ENCODE data around the gene CCDC17.
A peak's percentile ranks its signal among the peaks of the same experiment; 100 is the strongest.
"Not testable (repeated sequence)": the region's sequence is repeated elsewhere in the genome, so short reads cannot be mapped to it uniquely, and the experiment has no call there.

The CCDC17 gene

GRCh38 chr1:45621501-45621836 is 2.4 kb downstream of the CCDC17 start:
- DNase-seq, result no peak

DNA sequence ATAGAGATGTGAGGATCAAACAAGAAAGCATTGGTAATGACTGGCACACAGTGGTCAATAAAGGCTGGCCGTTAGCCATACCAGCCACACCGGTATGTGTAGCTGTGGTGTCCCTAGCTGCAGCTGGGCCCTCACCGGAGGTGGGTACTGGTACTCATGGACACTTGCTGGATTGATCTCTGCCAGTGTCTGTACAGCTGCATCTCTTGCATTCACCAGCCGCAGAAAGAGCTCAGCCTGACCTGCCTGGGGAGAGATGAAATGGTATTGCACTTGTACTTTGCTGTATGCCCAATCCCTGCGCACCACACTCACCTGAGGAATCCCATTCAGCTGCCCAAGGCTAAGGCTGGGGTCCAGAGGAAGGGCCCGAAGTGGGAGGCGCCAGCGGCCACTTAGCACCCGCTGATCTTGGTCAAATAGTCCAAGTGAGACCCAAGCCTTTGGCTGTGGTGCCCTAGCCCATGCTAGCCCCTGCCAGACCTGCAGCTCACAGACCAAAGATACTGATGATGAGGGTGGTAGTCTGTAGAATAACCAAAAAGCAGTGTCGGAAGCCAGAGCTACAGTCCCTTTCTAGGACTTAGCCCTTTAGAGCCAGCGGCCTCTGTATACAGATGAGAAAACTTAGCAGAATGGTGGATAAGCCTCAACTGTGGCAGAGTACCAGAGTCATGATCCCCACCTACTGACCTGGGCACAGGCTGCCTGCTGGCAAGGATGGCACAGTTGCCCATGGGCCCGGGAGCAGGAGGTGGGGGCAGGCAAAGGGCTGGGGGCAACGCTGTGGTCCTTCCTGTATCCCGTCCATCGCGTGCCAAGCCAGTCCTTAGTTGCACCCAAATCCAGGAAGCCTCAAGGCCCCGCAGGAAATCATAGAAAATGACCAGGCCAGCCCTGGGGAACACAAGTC is 3.0 kb downstream of the CCDC17 start:
- no peak for DNase-seq

DNA sequence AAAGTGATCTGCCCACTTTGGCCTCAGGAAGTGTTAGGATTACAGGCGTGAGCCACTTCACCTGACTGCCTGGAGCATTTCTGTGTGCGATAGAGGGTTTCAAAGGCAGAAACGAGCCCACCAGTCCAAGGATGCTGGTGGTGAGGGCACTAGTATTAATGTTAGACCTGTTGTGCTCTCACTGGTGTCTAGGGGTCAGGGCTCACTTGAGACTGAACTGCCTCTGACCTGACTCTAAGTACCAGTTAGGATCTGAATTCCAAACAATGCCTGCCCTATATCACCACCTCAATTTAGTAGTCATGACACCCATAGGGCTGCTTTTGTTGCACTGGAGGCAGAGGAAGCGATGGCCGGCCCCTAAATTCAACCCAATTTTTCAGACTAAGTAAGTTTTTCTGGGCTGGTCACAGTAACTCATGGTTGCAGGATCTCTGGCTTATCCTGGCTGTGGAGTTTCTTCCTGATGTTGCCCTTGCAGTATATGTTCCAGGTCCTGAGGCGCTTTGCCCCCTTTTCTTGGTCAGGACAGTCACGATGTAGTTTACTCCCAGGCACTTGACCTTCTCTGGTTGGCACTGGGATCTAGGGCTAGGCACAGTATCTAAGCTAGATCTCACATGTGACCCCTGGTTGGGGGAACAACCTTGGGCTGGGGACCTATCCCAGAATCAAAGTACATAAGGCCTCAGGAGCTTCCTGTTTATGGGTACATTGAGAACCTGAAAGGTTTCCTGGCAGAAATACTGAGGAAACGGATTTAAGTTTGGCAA is 4.5 kb downstream of the CCDC17 start:
- DNase-seq, result no peak

GRCh38 chr1:45617618-45618017 is 6.2 kb downstream of the CCDC17 start:
- DNase-seq, result no peak

DNA sequence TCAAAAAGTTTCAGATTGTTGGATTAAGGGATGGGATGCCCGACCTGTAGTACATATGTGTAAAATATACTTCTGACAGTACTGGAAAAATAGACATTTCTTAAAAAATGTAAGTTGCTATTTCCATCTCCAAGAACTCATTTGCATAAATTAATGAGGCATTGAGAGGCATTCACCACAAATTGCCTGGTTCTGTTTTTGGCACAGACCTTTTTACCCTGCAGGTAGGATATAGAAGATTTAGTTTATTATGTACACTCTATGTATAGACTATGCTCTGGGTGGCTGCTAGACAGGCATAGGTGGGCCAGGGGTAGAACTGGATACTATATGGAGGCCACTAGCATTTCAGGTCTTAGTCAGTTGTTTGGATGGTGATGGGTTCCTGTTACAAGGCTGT is 8.0 kb downstream of the CCDC17 start:
- no peak for DNase-seq

DNA sequence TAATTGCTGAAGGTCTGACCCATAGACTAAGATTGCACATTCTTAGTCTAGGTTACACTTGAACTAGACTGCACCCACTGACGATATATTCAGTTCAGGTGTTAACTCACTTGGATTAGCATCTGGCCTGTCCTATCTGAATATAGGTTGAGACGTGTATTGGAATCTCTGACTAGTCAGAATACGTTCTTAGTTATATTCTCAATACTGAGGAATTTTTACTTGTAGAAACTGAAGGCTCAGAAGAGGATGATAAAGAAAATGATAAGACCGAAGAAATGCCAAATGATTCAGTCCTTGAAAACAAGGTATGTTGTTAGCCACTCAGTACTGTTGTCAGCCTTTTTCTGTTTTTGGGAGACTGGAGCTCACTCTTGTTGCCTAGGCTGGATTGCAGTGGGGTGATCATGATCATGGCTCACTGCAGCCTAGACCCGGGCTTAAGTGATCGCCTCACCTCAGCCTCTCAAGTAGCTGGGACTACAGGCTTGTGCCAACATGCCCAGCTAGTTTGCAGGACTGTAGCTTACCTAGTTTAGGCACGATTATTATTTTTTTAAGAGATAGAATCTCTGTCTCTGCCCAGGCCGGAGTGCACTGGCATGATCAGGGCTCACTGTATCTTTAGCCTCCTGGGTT is 10.8 kb downstream of the CCDC17 start:
- no peak for DNase-seq

GRCh38 chr1:45610589-45611226 is 13.1 kb downstream of the CCDC17 start:
- DNase-seq, result no peak

GRCh38 chr1:45608175-45609156 is 15.4 kb downstream of the CCDC17 start:
- DNase-seq, result no peak

- no peak for DNase-seq
Observed at GRCh38 chr1:45607404-45608074, 16.3 kb downstream of the CCDC17 start.

- no peak for DNase-seq
Observed at GRCh38 chr1:45604239-45604638, 19.6 kb downstream of the CCDC17 start.

DNA sequence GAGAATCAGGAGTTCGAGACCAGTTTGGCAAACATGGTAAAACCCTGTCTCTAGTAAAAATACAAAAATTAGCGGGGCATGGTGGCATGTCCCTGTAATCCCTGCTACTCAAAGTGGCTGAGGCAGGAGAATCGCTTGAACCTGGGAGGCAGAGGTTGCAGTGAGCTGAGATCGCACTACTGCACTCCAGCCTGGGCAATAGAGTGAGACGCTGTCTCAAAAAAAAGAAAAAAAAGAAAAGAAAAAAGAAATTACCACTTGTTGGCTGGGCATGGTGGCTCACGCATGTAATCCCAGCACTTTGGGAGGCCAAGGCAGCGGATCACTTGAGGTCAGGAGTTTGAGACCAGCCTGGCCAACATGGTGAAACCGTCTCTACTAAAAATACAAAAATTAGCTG is 27.1 kb downstream of the CCDC17 start:
- not testable (repeated sequence) for DNase-seq

DNA sequence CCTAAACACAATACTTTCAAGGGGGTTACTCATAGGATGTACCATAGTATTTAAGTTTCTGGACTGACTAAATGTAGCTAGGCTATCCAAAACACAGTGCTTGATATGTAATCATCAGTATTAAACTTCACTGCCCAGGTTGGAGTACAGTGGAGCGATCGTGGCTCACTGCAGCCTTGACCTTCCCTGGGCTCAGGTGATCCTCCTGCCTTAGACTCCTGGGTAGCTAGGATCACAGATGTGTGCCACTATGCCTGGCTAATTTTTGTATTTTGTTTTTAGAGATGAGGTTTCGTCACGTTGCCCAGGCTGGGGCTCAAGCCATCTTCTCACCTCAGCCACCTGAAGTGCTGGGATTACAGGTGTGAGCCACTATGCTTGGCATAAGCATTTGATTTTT is 29.4 kb downstream of the CCDC17 start:
- DNase-seq, result no peak

- DNase-seq, result no peak
Observed at GRCh38 chr1:45589861-45590260, 34.0 kb downstream of the CCDC17 start.

GRCh38 chr1:45586769-45587168 is 37.1 kb downstream of the CCDC17 start:
- no peak for DNase-seq

DNA sequence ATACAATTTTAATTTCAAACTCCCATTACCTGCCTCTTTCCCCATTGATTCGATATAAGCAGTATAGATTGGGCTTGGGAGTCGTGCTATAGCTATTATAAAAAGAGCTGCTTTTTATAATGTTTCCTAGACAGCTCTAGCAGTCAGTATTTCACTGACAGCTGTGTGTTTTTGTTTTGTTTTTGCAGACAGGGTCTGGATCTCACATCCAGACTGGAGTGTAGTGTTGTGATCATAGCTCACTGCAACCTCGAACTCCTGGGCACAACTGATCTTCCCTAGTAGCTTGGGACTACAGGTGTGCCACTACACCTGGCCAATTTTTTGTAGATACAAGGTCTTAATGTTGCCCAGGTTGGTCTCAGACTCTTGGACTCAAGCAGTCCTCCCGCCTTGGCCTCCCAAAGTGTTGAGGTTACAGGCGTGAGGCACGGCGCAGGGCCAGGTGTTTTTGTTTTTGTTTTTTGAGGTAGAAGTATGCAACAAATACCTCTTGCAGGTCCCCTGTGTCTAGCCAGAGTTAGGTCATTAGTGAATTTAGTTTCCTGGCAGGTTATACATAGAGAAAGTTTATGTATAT is 38.3 kb downstream of the CCDC17 start:
- no peak for DNase-seq

DNA sequence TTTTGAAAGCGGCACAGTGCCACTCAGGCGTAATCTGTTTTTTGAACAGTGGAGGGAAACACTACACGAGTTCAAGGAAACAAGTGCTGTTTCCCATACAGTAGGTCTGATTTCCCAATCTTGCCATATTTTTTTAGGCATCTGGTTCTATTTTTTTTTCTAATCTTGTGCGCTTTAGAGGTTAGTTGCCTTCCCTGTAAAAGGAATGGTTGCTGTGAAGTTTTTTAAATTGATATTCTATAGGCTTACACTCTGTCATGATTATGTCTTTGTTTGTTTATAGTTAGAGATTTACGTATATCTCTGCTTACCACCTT is 38.8 kb downstream of the CCDC17 start:
- no peak for DNase-seq

- peak; percentile 83 for DNase-seq
Observed at GRCh38 chr1:45584351-45585109, 39.3 kb downstream of the CCDC17 start.

DNA sequence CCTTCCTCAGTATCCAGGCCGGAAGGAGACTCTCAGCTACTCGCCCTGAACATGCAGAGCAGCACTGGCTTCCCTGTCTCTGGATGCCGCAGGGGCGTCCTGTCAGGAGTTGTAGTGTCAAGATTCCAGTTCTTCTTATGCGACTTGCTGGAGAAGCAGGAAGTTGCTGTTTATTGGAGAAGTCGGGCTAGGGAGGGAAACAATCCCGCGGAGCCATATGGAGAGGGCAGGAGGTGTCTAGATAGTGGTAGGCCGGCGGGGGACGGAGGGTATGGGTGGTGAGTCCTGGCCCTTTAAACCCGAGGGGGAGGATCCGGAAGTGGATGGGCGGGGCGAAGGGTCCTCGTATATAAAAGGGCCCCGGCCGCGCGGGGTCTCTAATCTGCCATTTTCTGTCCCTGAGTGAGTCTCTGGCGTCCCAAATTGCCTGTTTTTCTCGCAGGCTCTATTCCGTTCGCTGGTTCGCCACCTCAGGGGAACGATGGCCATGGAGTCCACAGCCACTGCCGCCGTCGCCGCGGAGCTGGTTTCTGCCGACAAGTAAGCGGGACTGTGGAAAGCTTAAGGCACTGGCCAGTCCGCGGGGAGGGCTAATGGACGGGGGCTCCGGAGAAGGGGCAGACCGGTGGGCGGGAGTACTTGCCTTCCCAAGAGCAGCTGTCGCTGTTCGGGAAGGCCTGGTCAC is 40.0 kb downstream of the CCDC17 start, which contains the start of gene NASP:
Gene NASP, plus strand, starts transcription at position 376 of the 685 bp plus-strand sequence. Its CDS starts 106 bp downstream, at position 482.
- DNase-seq, result peak; percentile 92

GRCh38 chr1:45583264-45583665 is 40.6 kb downstream of the CCDC17 start:
- DNase-seq, result peak; percentile 88
